Esophagus squamous epithelium (tissue), 5 donors: ENCODE results near the gene STEAP3. TPM values are rescaled to one million over a fixed set of nuclear protein-coding genes. Genes with fewer than 3 reads are reported as not detected.

Experiments
- DNase-seq: peaks from one replicate; lab custom pipeline; 2025; lab: John Stamatoyannopoulos, UW
- H3K27ac ChIP-seq, 4 donors: fragments of 200-600 bp; sonication (generic); one replicate each; pipeline ENCODE4 v1.5.1; 2016 to 2019; ENCODE audit warnings: mild to moderate bottlenecking in 1 of 4
- H3K27me3 ChIP-seq, 4 donors: fragments of 200-600 bp; sonication (generic); 1 replicate in 3 of 4; 2 replicates in 1 of 4; pipeline versions ENCODE4 v1.5.1 to v1.6.0; 2017 to 2021; ENCODE audit warnings: antibody characterized with exemption in 1 of 4
- H3K36me3 ChIP-seq, 3 donors: fragments of 200-600 bp; sonication (generic); one replicate each; pipeline ENCODE4 v1.5.1; 2016 to 2019
- H3K4me1 ChIP-seq, 3 donors: fragments of 200-600 bp; sonication (generic); one replicate each; pipeline ENCODE4 v1.5.1; 2017 to 2019
- H3K4me3 ChIP-seq, 4 donors: fragments of 200-600 bp; sonication (generic); 1 replicate in 3 of 4; 2 replicates in 1 of 4; pipeline ENCODE4 v1.5.1; 2016 to 2019; ENCODE audit warnings: mild to moderate bottlenecking in 2 of 4, moderate library complexity in 1 of 4
- H3K9me3 ChIP-seq, 3 donors: fragments of 200-600 bp; sonication (generic); one replicate each; pipeline ENCODE4 v1.5.1; 2016 to 2019
- POLR2A ChIP-seq, 4 donors: fragments of 450-650 bp; IDR thresholded peaks; one replicate each; pipeline ENCODE4 v1.6.1; 2017; ENCODE audit warnings: antibody characterized with exemption in 4 of 4, mild to moderate bottlenecking in 4 of 4, moderate library complexity in 3 of 4
- WGBS, 2 donors: methylation state at CpG; one replicate each; pipeline ENCODE4 v1.1.5; 2018; 5-methylcytosine and 5-hydroxymethylcytosine counted together
- intact Hi-C: fragments of 100-400 bp; cut with DNase I; formaldehyde crosslinking; loops from one replicate; pipeline ENCODE4 v1.15.0; 2022
- total RNA-seq, 4 donors: library from RNA; depleted of rRNA; stranded (reverse); fragments of >200 nt; gene quantifications; one replicate each; pipeline ENCODE4 v1.1.0, GENCODE V29; 2016
- TF ChIP-seq, protein P1 (sequence below), 6 experiments: fragments of 450-650 bp in 4 of 6; fragments of 200-600 bp in 2 of 6; sonication (generic) in 2 of 6; IDR thresholded peaks; one replicate each; pipeline ENCODE4 v1.5.1; 2016 to 2019; ENCODE audit warnings: antibody characterized with exemption in 6 of 6, mild to moderate bottlenecking in 4 of 6, moderate library complexity in 4 of 6
- donor health status: DM: yes; HTN: yes; CAD: no.

The STEAP3 gene
- total RNA-seq, 4 donors from 2014 or later, result 18.1 to 28.8 (median 25.7) TPM

DNA sequence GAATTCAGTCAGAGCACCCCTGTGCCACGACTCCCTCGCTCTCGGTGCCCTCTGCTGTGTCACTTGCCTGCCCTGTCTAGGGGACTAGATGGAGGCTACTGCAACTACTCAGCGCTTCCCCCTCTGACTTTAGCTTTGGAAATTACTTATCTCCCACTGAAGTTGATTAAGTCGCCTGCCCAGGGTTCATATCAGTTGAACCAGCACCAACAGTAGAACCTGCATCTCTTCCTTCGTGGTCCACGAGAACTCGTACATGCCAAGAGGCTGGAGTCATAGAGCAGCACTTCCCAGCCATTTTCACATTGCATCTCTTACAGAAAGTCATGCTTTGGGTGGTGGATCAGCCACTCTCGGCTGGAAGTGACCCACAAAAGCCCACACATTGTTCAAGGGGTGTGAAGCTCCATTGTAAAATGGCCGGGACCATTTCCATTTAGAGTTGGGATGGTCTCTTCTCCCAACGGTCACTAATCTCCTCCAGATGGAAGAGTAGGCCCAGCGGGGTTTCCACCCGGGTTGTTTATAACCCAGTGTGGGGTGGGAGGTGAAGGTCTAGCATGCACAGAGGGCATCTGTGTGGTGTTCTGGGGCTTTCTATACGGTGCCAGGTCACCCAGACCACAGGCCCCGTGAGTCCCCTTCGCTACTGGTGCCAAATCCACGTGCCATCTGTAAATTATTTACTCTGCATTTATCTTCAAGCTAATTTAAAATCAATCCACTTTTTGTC lies 38.0 kb downstream of the STEAP3 start:
- DNase-seq, result no peak
- Histone ChIP-seq H3K27ac (no peak overlapping the region), H3K4me1 (no peaks in the 10 kb centered on the region), H3K27me3 (no peaks in the 10 kb centered on the region), H3K36me3 (peaks cover 0 to 66% (median 3%) of the 10 kb centered on the region in 3 donors), H3K4me3 (no peak overlapping the region), H3K9me3 (no peaks in the 10 kb centered on the region)
- TF ChIP-seq, protein P1, sequence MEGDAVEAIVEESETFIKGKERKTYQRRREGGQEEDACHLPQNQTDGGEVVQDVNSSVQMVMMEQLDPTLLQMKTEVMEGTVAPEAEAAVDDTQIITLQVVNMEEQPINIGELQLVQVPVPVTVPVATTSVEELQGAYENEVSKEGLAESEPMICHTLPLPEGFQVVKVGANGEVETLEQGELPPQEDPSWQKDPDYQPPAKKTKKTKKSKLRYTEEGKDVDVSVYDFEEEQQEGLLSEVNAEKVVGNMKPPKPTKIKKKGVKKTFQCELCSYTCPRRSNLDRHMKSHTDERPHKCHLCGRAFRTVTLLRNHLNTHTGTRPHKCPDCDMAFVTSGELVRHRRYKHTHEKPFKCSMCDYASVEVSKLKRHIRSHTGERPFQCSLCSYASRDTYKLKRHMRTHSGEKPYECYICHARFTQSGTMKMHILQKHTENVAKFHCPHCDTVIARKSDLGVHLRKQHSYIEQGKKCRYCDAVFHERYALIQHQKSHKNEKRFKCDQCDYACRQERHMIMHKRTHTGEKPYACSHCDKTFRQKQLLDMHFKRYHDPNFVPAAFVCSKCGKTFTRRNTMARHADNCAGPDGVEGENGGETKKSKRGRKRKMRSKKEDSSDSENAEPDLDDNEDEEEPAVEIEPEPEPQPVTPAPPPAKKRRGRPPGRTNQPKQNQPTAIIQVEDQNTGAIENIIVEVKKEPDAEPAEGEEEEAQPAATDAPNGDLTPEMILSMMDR (IDR thresholded peaks at IDR 0.05), result no peak
- no peak for TF ChIP-seq POLR2A (IDR thresholded peaks at IDR 0.05)
- intact Hi-C loops, result no loop called here
- WGBS, 2 donors, result 87 to 90% methylated on average over 10 to 17 of the region's 17 CpGs

DNA sequence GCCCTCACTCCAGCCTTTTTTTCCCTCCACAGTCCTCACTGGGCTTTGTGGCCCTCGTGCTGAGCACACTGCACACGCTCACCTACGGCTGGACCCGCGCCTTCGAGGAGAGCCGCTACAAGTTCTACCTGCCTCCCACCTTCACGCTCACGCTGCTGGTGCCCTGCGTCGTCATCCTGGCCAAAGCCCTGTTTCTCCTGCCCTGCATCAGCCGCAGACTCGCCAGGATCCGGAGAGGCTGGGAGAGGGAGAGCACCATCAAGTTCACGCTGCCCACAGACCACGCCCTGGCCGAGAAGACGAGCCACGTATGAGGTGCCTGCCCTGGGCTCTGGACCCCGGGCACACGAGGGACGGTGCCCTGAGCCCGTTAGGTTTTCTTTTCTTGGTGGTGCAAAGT lies 39.4 kb downstream of the STEAP3 start:
- Histone ChIP-seq H3K27me3 (no peaks in the 10 kb centered on the region), H3K27ac (no peak overlapping the region), H3K4me1 (no peaks in the 10 kb centered on the region), H3K9me3 (no peaks in the 10 kb centered on the region), H3K36me3 (peaks cover 0 to 54% (median 0%) of the 10 kb centered on the region in 3 donors), H3K4me3 (no peak overlapping the region)
- TF ChIP-seq, protein P1 (IDR thresholded peaks at IDR 0.05), result no peak
- no peak for TF ChIP-seq POLR2A (IDR thresholded peaks at IDR 0.05)
- 93 to 94% methylated on average over 21 to 22 of the region's 23 CpGs for WGBS, 2 donors
- intact Hi-C loops, result no loop called here
- DNase-seq, result no peak

DNA sequence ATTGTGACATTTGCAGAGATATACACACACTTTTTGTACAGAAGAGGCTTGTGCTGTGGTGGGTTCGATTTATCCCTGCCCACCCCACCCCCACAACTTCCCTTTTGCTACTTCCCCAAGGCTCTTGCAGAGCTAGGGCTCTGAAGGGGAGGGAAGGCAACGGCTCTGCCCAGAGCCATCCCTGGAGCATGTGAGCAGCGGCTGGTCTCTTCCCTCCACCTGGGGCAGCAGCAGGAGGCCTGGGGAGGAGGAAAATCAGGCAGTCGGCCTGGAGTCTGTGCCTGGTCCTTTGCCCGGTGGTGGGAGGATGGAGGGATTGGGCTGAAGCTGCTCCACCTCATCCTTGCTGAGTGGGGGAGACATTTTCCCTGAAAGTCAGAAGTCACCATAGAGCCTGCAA lies 40.0 kb downstream of the STEAP3 start:
- H3K27ac ChIP-seq, result no peak overlapping the region
- WGBS, 2 donors, result 13 to 50% methylated on average over 1 of the region's 5 CpGs
- H3K4me3 ChIP-seq, result no peak overlapping the region
- TF ChIP-seq, protein P1 (IDR thresholded peaks at IDR 0.05), result no peak
- no peak for TF ChIP-seq POLR2A (IDR thresholded peaks at IDR 0.05)
- DNase-seq, result no peak
- peaks cover 0 to 54% (median 0%) of the 10 kb centered on the region in 3 donors for H3K36me3 ChIP-seq
- no peaks in the 10 kb centered on the region for H3K4me1 ChIP-seq
- no peaks in the 10 kb centered on the region for H3K27me3 ChIP-seq
- intact Hi-C loops, result no loop called here
- no peaks in the 10 kb centered on the region for H3K9me3 ChIP-seq

DNA sequence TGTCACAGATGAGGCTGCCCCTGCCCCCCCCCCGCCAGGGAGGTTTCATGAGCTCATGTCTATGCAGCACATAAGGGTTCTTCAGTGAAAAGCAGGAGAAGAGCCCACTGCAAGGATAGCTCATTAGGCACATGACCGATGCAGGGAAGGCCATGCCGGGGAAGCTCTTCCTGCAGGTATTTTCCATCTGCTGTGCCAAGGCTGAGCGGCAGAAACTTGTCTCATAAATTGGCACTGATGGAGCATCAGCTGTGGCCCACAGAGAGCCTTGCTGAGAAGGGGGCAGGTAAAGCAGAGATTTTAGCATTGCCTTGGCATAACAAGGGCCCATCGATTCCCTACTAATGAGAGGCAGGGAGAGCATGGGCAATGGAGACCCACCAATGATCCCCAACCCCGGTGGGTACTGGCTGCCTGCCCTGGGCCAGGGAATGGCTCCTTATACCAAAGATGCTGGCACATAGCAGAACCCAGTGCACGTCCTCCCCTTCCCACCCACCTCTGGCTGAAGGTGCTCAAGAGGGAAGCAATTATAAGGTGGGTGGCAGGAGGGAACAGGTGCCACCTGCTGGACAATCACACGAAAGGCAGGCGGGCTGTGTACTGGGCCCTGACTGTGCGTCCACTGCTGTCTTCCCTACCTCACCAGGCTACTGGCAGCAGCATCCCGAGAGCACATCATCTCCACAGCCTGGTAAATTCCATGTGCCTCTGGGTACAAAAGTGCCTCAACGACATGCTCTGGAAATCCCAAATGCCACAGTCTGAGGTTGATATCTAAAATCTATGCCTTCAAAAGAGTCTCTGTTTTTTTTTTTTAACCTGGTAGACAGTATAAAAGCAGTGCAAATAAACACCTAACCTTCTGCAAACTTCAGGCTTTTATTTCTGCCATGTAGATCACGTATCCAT lies 41.4 kb downstream of the STEAP3 start:
- H3K36me3 ChIP-seq, result peaks cover 0 to 42% (median 0%) of the 10 kb centered on the region in 3 donors
- no peak overlapping the region for H3K27ac ChIP-seq
- H3K9me3 ChIP-seq, result no peaks in the 10 kb centered on the region
- DNase-seq, result no peak
- intact Hi-C loops, result no loop called here
- no peaks in the 10 kb centered on the region for H3K27me3 ChIP-seq
- H3K4me1 ChIP-seq, result no peaks in the 10 kb centered on the region
- WGBS, 2 donors, result 42 to 49% methylated on average over 9 to 10 of the region's 13 CpGs
- TF ChIP-seq, protein P1 (IDR thresholded peaks at IDR 0.05), result peak; percentile 27 to 80 (median 72)
- TF ChIP-seq POLR2A (IDR thresholded peaks at IDR 0.05), result no peak
- H3K4me3 ChIP-seq, result no peak overlapping the region

DNA sequence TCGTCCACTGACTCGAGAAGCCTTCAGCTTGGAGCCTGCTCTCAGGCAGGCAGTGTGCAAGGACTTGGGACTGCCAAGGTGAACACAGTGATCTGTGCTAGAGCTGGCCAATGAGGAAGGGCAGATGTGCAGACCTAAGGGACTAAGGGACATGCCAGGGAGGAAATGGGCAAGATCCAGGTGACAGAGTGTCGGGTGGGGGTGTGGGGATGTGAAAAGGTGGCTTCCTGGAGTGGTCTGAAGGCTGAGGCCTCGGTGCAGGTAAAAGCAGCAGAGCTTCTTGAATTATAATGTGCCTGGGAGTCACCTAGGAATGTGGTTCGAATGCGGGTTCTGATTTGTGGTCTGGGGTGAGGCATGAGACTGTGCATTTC lies 42.0 kb downstream of the STEAP3 start:
- Histone ChIP-seq H3K9me3 (peaks cover 0 to 4% (median 0%) of the 10 kb centered on the region in 3 donors), H3K4me3 (no peak overlapping the region), H3K27ac (no peak overlapping the region), H3K27me3 (no peaks in the 10 kb centered on the region), H3K36me3 (peaks cover 0 to 42% (median 0%) of the 10 kb centered on the region in 3 donors), H3K4me1 (no peaks in the 10 kb centered on the region)
- intact Hi-C loops, result no loop called here
- DNase-seq, result no peak
- WGBS, 2 donors, result 88 to 89% methylated on average over 6 of the region's 6 CpGs
- no peak for TF ChIP-seq POLR2A (IDR thresholded peaks at IDR 0.05)
- TF ChIP-seq, protein P1 (IDR thresholded peaks at IDR 0.05), result no peak
